GM18517 (cell line): ENCODE measurements around the gene TRIM72.
"Not testable (repeated sequence)": the region's sequence is repeated elsewhere in the genome, so short reads cannot be mapped to it uniquely, and the experiment has no call there.

ENCODE experiments used
- ATAC-seq: cut with Tn5 transposase; IDR thresholded peaks from one replicate; pipeline ENCODE4 v1.9.1; 2021; ENCODE audit warnings: mild to moderate bottlenecking, moderate library complexity; ENCODE audit not compliant: unreplicated experiment

The TRIM72 gene

GRCh38 chr16:31213877-31214707 lies at the start of gene TRIM72:
TSS of gene TRIM72 (plus strand) at chr16:31214119. CDS start at chr16:31214739, 620 bp downstream.
- no peak for ATAC-seq

GRCh38 chr16:31167315-31167714 lies 46.6 kb upstream of the TRIM72 start:
- ATAC-seq, result no peak

GRCh38 chr16:31168848-31169247 lies 45.1 kb upstream of the TRIM72 start:
- ATAC-seq, result no peak

- ATAC-seq, result not testable (repeated sequence)
Observed at GRCh38 chr16:31170048-31170447, 43.9 kb upstream of the TRIM72 start.

- ATAC-seq, result no peak
Observed at GRCh38 chr16:31177136-31177535, 36.8 kb upstream of the TRIM72 start.

- ATAC-seq, result peak; percentile 0
Observed at GRCh38 chr16:31179219-31179746, 34.6 kb upstream of the TRIM72 start.

GRCh38 chr16:31179747-31180459 lies 34.0 kb upstream of the TRIM72 start, which contains the start of gene FUS:
TSS of gene FUS (plus strand) at chr16:31180139. CDS start at chr16:31180215, 76 bp downstream.
- ATAC-seq, result peak; percentile 45

GRCh38 chr16:31181102-31181830 lies 32.7 kb upstream of the TRIM72 start:
- ATAC-seq, result no peak

GRCh38 chr16:31182391-31182790 lies 31.5 kb upstream of the TRIM72 start:
- no peak for ATAC-seq

GRCh38 chr16:31183432-31184428 lies 30.2 kb upstream of the TRIM72 start:
- ATAC-seq, result no peak

GRCh38 chr16:31184888-31185287 lies 29.0 kb upstream of the TRIM72 start:
- ATAC-seq, result no peak

GRCh38 chr16:31185339-31185738 lies 28.6 kb upstream of the TRIM72 start:
- ATAC-seq, result no peak

GRCh38 chr16:31186176-31186575 lies 27.7 kb upstream of the TRIM72 start:
- ATAC-seq, result no peak

- ATAC-seq, result no peak
Observed at GRCh38 chr16:31186930-31187807, 26.8 kb upstream of the TRIM72 start.

- no peak for ATAC-seq
Observed at GRCh38 chr16:31187808-31188189, 26.1 kb upstream of the TRIM72 start.

GRCh38 chr16:31188450-31189411 lies 25.2 kb upstream of the TRIM72 start:
- no peak for ATAC-seq

GRCh38 chr16:31189412-31189778 lies 24.5 kb upstream of the TRIM72 start:
- ATAC-seq, result no peak

GRCh38 chr16:31190061-31190460 lies 23.9 kb upstream of the TRIM72 start:
- no peak for ATAC-seq
